ENCODE results near the gene SKI. TPM values are rescaled to one million over a fixed set of nuclear protein-coding genes. Genes with fewer than 3 reads are reported as not detected.

SKI gene
- total and polyA plus RNA-seq, 2 of the 8 experiments (the other 6 are each of a cell fraction or from before 2014, with no cell fraction given): 8.3 to 87.6 TPM

DNA sequence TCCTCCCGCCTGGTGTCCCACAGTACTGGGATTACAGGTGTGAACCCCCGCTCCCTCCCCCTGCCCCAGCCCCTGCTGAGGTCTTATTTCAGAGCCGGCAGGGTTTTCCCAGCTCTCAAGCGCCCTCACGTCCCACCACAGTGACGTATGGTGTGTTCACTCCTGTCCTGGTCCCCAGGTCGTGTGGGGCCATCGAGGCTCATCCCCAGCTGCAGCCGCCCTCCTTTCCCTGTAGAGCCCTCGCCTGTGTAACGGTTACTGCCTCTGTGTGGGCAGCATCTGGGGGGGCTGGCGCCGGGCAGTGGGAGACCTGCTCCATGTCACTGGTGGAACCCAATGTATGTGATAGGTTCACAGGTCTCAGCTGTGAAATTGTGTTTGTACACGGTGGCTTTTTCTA lies 23.2 kb downstream of the SKI start:
- H2BK120ac ChIP-seq (replicated peaks; ENCODE audit: low read depth, low read length): no peak overlapping the region
- no peak overlapping the region for H2AFZ ChIP-seq (ENCODE audit: low read length)
- H2BK15ac ChIP-seq (ENCODE audit: low read length): no peak overlapping the region
- no peak overlapping the region for H3K4me3 ChIP-seq (ENCODE audit: extremely low read depth in 1 of 4, insufficient read depth in 2 of 4, low read depth in 3 of 4, low read length in 4 of 4)
- H3K23me2 ChIP-seq (ENCODE audit: low read depth, low read length): 0 out of 2 replicates have a peak, but pooled peaks cover 3% of the 10 kb centered on the region
- no peaks in the 10 kb centered on the region for H3K36me3 ChIP-seq (ENCODE audit: control insufficient read depth in 2 of 4, insufficient read depth in 4 of 4, low read length in 3 of 4)
- 84% methylated on average over 12 of the region's 14 CpGs; no CpG with 5 or more reads in 1 of the 2 experiments for WGBS, 2 experiments (ENCODE audit: extremely low coverage in 1 of 2, insufficient coverage in 1 of 2, insufficient read length in 1 of 2, insufficient replicate concordance in 2 of 2, low coverage in 1 of 2, low lambda C conversion rate in 2 of 2, missing lambda C conversion rate in 1 of 2)
- H2BK20ac ChIP-seq (ENCODE audit: low read length): no peak overlapping the region
- H2AK5ac ChIP-seq (ENCODE audit: low read depth, low read length): no peak overlapping the region; the same call in none of the 2 replicates
- peaks cover 36% of the 10 kb centered on the region for H3K79me1 ChIP-seq (ENCODE audit: low read depth, low read length)
- H4K20me1 ChIP-seq (replicated peaks in 1 of 2; ENCODE audit: control insufficient read depth in 1 of 2, insufficient read depth in 2 of 2, low read length in 2 of 2): peaks cover 9 to 33% of the 10 kb centered on the region in 2 experiments
- H3K4me2 ChIP-seq (ENCODE audit: insufficient read depth in 1 of 2, low read depth in 2 of 2, low read length in 2 of 2): no peak overlapping the region
- H3K4ac ChIP-seq (replicated peaks; ENCODE audit: insufficient read length, low read depth, low read length): no peak overlapping the region
- FAIRE-seq (no peak), DNase-seq (ENCODE audit: low read depth in 1 of 2, low spot score in 2 of 2) (no peak)
- no peak overlapping the region for H4K91ac ChIP-seq (replicated peaks; ENCODE audit: insufficient read length, low read length)
- H4K5ac ChIP-seq (ENCODE audit: insufficient read length, low read depth, low read length): no peak overlapping the region
- POLR2A ChIA-PET (ENCODE audit: partially characterized antibody): interaction anchor here (0.7 to 1.6 kb wide), 2 partner anchors 7 to 22 kb away, joined by 3 to 8 read pairs; no protein-coding TSS in a partner anchor
- H3K56ac ChIP-seq (replicated peaks; ENCODE audit: insufficient read length, low read depth, low read length): no peak overlapping the region
- no peak overlapping the region for H2BK12ac ChIP-seq (ENCODE audit: low read depth, low read length)
- H3K27ac ChIP-seq (ENCODE audit: low read depth, low read length): no peak overlapping the region
- no peaks in the 10 kb centered on the region for H3K27me3 ChIP-seq (replicated peaks in 1 of 4; ENCODE audit: control insufficient read depth in 3 of 4, extremely low read depth in 1 of 4, insufficient read depth in 3 of 4, low read length in 3 of 4)
- H3K18ac ChIP-seq (ENCODE audit: extremely low read depth, low read length): no peak overlapping the region
- CTCF ChIA-PET (ENCODE audit: partially characterized antibody): interaction anchor here (0.7 to 1.9 kb wide), 7 partner anchors 10 to 62 kb away, joined by 3 to 6 read pairs (median 3); partner anchors contain the start of gene FAAP20
- H3K4me1 ChIP-seq (replicated peaks in 1 of 4; ENCODE audit: control insufficient read depth in 3 of 4, insufficient read depth in 4 of 4, low read length in 3 of 4): peaks cover 16 to 45% (median 40%) of the 10 kb centered on the region in 4 experiments
- TF ChIP-seq CHD2 (IDR thresholded peaks at IDR 0.05; ENCODE audit: low read length) (no peak), RFX5 (IDR thresholded peaks at IDR 0.05; ENCODE audit: borderline replicate concordance, low read depth, low read length) (no peak), EP300 (IDR thresholded peaks at IDR 0.05; ENCODE audit: borderline replicate concordance in 1 of 2, low read depth in 2 of 2, low read length in 2 of 2) (no peak), SP1 (IDR thresholded peaks at IDR 0.05; ENCODE audit: low read depth, low read length) (no peak), POLR2A (IDR thresholded peaks at IDR 0.05; ENCODE audit: control extremely low read depth in 1 of 2, low read depth in 2 of 2, low read length in 2 of 2) (no peak), CREB1 (IDR thresholded peaks at IDR 0.05) (peak; percentile 50; the same call in 1 of the 2 replicates), SRF (IDR thresholded peaks at IDR 0.05; ENCODE audit: low read depth, low read length) (0 out of 2 replicates have a peak, but pooled peaks have one; percentile 4), EZH2 (IDR thresholded peaks at IDR 0.05; ENCODE audit: low read depth, low read length, severe bottlenecking) (no peak), CHD1 (IDR thresholded peaks at IDR 0.05; ENCODE audit: low read depth, low read length) (no peak), POU5F1 (IDR thresholded peaks at IDR 0.05; ENCODE audit: low read depth, low read length) (no peak), TEAD4 (IDR thresholded peaks at IDR 0.05; ENCODE audit: low read depth, low read length) (no peak)
- TF ChIP-seq, protein P1, sequence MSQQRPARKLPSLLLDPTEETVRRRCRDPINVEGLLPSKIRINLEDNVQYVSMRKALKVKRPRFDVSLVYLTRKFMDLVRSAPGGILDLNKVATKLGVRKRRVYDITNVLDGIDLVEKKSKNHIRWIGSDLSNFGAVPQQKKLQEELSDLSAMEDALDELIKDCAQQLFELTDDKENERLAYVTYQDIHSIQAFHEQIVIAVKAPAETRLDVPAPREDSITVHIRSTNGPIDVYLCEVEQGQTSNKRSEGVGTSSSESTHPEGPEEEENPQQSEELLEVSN (IDR thresholded peaks at IDR 0.05): no peak
- H2BK5ac ChIP-seq (ENCODE audit: low read depth, low read length): 0 out of 2 replicates have a peak overlapping the region, but pooled peaks have one; percentile 41
- 0 out of 4 replicates have a peak, but pooled peaks cover 0 to 4% of the 10 kb centered on the region in 2 experiments for H3K9me3 ChIP-seq (ENCODE audit: insufficient read depth in 2 of 2, low read depth in 1 of 2, low read length in 1 of 2)
- H3K79me2 ChIP-seq (ENCODE audit: control insufficient read depth in 1 of 2, insufficient read depth in 2 of 2, low read length in 2 of 2): peaks cover 61 to 92% of the 10 kb centered on the region in 2 experiments
- H4K8ac ChIP-seq (ENCODE audit: extremely low read depth, insufficient read depth, low read length): no peak overlapping the region
- no peak overlapping the region for H3K9ac ChIP-seq (replicated peaks in 1 of 4; ENCODE audit: extremely low read depth in 1 of 4, low read depth in 3 of 4, low read length in 3 of 4)
- H3K14ac ChIP-seq (ENCODE audit: insufficient read length): no peak overlapping the region
- no peak overlapping the region for H3K23ac ChIP-seq (ENCODE audit: insufficient read length)

Data from H1 (cell line).